Coronary artery (tissue), 2 donors: Measurements from ENCODE around the gene CD81.

Experiments
- DNase-seq: peaks from one replicate; pipeline ENCODE4 v3.0.0-alpha.2; 2017; ENCODE audit warnings: low spot score
- H3K27ac ChIP-seq, 2 donors: fragments of 200-600 bp; sonication (generic); one replicate each; pipeline ENCODE4 v1.5.1; 2016 to 2019
- H3K4me3 ChIP-seq: fragments of 200-600 bp; sonication (generic); 2 replicates; pipeline ENCODE4 v1.5.1; 2016; ENCODE audit warnings: mild to moderate bottlenecking, moderate library complexity
- CTCF ChIP-seq: fragments of 200-600 bp; sonication (generic); IDR thresholded peaks from one replicate; pipeline ENCODE4 v1.5.1; 2019; ENCODE audit warnings: antibody characterized with exemption

The CD81 gene

GRCh38 chr11:2432628-2433071 lies 55.5 kb downstream of the CD81 start:
- DNase-seq = no peak
- H3K27ac ChIP-seq = no peak overlapping the region
- no peak overlapping the region for H3K4me3 ChIP-seq
- no peak for TF ChIP-seq CTCF

DNA sequence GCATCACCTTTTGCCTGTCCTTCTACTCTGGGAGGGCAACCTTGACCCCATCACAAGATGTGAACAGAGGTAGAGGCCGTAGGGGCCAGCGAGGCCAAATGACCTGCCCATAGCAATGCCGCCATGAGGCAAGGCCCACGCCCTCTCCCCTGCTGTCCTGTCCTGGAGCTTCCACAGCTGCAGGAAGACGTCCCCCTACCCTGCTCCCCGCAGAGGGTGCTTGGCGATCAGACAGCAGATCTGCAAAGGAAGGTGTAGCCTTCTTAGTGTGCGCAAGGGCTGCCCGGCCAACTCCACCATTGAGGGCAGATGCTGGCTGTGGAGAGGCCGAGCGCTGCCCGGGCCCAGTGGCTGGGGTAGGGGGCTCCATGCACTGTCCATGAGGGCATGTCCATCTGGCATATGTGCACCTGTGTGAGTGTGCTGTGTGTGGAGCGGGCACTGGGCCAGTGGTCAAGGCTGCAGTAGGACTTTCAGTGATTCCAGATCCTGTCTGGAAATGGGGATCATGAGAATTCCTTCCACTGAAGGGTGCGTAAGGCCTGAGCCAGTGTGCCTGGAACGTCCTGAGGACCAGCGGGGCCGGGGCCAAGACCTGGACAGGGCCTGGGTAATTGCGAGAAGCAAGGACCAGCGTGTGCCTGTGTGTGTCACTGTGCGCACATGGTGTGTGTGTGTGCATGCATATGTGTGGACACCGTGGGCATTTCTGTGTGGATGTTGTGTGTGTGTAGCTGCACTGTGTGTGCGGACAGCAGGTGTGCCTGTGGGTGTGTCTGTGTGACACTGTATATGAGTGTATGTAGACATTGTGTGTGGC lies 56.2 kb downstream of the CD81 start:
- DNase-seq = no peak

DNA sequence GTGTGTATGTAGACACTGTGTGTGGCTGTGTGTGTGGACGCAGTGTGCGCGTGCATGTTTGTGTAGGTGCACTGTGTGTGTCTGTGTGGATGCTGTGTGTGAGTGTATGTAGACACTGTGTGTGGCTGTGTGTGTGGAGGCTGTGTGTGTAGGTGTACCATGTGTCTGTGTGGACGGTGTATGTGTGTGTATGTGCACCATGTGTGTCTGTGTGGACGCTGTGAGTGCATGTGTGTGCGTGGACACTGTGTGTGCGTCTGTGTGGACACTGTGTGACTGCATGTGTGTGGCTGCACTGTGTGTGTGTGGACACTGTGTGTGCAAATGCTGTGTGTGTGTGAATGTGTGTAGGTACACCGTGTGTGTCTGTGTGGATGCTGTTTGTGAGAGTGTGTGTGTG lies 56.9 kb downstream of the CD81 start:
- no peak for TF ChIP-seq CTCF
- Histone ChIP-seq H3K27ac (no peak overlapping the region), H3K4me3 (no peak overlapping the region)
- DNase-seq = no peak

More for the DNA sequence above, 56.2 kb downstream of the CD81 start:
- H3K27ac ChIP-seq = no peak overlapping the region
- H3K4me3 ChIP-seq = no peak overlapping the region
- TF ChIP-seq CTCF = no peak

GRCh38 chr11:2434506-2435255 lies 57.6 kb downstream of the CD81 start:
- Histone ChIP-seq H3K4me3 (no peak overlapping the region), H3K27ac (no peak overlapping the region)
- DNase-seq = no peak
- no peak for TF ChIP-seq CTCF

DNA sequence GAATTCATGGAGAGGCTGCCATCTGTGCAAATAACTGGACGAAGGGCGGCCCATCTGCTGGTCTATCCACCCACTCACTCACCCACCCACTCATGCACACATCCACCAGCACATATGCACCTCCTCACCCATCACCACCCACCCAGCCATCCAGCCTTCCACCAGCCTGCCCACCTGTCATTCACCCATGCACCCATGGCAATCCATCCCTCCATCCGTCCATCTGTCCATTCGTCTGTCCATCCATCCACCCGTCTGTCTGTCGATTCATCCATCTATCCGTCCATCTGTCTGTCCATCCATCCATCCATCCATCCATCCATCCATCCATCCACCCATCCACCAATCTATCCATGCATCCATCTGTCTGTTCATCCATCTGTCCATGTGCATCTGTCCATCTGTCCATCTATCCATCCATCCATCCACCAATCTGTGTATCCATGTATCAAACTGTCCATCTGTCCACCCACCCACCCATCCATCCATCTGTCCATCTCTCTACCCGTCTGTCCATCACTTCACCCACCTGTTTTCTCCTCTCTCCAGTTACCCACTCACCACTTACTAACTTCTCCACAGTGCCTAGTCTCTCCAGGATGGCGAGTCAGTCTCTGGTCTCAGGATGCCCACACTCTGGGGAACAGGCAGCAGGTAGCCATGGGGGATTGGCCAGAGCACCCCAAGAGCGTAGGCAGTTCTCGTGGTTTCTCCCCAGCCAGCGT lies 58.3 kb downstream of the CD81 start:
- H3K4me3 ChIP-seq = no peak overlapping the region
- no peak for TF ChIP-seq CTCF
- H3K27ac ChIP-seq = no peak overlapping the region
- DNase-seq = no peak

DNA sequence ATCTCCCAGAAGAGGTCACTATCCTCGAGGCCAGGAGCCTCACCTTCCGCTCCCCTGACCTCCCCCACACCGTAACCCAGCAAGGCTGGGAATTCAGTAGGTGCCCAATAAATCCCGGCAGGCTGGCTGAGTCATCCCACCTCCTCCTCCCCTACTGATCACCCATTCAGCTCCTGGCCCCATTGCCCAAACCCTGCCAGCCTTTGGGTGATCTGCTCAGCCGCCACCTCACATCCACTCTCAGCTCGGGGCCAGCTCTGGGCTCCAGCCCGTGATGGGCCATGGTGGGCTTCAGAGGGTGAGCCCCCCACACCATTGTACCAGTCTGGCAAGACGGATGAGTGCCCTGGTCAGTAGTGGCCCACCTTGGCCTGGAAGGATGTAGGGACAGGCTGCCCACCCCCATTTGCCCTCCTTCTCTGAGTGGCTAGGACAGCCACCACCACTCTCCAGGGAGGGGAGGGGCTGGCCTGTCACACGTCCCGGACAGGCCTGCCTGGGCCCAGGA lies 59.0 kb downstream of the CD81 start:
- H3K27ac ChIP-seq = no peak overlapping the region
- no peak overlapping the region for H3K4me3 ChIP-seq
- TF ChIP-seq CTCF = no peak
- no peak for DNase-seq
